Keratinocyte (primary cell): Measurements from ENCODE around the gene TRIP6.

ENCODE experiments used
- EZH2 ChIP-seq: IDR thresholded peaks from one replicate; pipeline ENCODE4 v1.6.1; 2012; ENCODE audit warnings: inconsistent platforms, mild to moderate bottlenecking, low read length, moderate library complexity
- TF ChIP-seq, protein P1 (sequence below), 3 experiments: IDR thresholded peaks in 1 of 3; conservative IDR thresholded peaks in 1 of 3; optimal IDR thresholded peaks in 1 of 3; 2 replicates in 2 of 3; 3 replicates in 1 of 3; pipeline versions ENCODE3 to v1.5.1; 2011; ENCODE audit warnings: low read length in 3 of 3, mild to moderate bottlenecking in 3 of 3, moderate library complexity in 2 of 3, control low read depth in 1 of 3, inconsistent platforms in 1 of 3; ENCODE audit not compliant: insufficient read depth in 2 of 3; ENCODE audit errors: extremely low read depth in 1 of 3

- TF ChIP-seq, protein P1, sequence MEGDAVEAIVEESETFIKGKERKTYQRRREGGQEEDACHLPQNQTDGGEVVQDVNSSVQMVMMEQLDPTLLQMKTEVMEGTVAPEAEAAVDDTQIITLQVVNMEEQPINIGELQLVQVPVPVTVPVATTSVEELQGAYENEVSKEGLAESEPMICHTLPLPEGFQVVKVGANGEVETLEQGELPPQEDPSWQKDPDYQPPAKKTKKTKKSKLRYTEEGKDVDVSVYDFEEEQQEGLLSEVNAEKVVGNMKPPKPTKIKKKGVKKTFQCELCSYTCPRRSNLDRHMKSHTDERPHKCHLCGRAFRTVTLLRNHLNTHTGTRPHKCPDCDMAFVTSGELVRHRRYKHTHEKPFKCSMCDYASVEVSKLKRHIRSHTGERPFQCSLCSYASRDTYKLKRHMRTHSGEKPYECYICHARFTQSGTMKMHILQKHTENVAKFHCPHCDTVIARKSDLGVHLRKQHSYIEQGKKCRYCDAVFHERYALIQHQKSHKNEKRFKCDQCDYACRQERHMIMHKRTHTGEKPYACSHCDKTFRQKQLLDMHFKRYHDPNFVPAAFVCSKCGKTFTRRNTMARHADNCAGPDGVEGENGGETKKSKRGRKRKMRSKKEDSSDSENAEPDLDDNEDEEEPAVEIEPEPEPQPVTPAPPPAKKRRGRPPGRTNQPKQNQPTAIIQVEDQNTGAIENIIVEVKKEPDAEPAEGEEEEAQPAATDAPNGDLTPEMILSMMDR (optimal IDR thresholded peaks at IDR 0.05 in 1 of 3, IDR thresholded peaks at IDR 0.05 in 1 of 3, conservative IDR thresholded peaks at IDR 0.05 in 1 of 3; ENCODE audit: extremely low read depth in 1 of 3, insufficient read depth in 2 of 3, low read length in 3 of 3) = no peak
- TF ChIP-seq EZH2 = no peak
Observed at GRCh38 chr7:100824499-100825214, 42.5 kb upstream of the TRIP6 start.
